ENCODE measurements around the gene CORO2B.

Gene CORO2B

DNA sequence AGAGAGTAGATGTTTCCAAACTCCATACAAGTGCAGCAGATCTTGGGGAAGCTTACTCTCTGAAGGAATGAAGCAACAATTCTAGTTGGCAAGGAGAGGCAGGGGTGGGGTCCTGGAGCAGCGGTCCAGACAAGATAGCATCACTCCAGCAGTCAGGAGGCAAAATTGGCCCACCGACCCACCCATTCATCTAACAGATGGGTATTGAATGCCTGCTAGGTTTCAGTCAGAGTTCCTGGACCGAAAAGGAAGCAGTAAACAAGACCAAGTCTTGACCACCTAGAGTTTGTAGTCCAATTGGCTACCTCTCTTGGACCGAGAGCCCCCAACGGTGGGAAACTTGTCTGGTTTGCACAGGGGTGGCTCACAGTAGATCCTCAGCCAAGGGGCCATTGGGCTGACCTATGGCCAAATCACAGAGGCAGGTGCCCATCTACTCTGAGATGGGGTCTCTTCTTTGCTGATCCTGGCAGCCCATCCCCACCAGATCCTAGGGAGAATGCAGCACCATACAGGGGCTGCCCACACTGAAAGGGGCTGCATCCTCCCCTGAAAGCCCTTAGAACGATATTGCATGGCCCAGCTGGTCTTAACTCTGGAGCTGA lies 74.3 kb downstream of the CORO2B start:
- no peak for DNase-seq

DNA sequence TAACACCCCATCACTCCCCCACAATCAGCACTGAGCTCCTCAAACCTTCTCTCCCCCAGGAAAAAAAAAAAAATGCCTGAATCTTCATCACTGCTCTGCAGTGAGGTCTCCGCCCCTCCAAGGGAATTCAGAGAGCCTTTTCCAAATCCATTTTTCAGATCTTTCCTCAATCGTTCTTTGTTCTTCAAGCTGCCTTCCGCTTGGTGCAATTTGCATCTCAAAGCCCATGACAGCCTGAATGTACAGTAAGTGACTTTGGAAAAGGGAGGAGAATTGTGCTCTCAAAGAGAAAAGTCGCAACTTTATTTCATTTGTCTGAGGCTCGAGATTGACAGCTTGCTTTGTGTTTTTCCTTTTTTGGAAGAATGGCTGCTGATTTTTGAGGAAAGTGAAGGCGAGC lies 75.0 kb downstream of the CORO2B start:
- no peak for DNase-seq

DNA sequence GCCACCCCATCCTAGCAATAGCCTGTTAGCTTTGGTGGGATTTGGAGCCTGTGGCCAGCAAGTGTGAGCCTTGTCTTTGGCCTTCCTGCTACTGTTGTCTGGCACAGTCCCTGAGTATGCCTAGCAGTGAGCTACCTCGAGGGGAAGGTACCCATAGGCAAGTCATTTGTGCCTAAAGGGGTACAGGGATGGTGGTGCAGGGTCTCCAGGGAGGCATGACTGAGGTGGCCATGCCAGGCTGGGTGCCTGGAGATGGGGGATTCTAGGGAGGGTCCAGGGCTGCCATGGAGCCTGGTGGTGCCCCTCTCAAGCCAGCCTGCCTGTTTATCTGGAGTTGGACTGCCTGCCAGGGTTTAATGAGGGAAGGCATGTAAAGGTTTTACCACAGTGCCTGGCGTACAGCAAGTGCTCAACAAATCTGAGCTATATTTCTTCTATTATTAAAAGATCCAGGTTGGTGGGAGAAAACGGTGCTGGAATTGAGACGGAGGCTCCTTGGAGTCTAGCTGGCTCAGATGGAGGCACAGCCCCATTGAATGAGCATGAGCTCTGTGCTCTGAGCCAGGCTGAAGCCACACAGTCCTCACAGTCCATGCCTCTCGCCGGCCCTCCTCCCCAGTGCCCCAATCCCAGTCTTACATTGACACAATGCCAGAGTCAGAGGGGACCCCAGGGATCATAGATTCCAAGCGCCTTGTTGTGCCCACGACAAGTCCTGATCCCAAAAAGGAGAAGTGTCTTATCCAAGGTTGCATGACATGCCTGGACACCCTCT lies 76.2 kb downstream of the CORO2B start:
- no peak for DNase-seq

DNA sequence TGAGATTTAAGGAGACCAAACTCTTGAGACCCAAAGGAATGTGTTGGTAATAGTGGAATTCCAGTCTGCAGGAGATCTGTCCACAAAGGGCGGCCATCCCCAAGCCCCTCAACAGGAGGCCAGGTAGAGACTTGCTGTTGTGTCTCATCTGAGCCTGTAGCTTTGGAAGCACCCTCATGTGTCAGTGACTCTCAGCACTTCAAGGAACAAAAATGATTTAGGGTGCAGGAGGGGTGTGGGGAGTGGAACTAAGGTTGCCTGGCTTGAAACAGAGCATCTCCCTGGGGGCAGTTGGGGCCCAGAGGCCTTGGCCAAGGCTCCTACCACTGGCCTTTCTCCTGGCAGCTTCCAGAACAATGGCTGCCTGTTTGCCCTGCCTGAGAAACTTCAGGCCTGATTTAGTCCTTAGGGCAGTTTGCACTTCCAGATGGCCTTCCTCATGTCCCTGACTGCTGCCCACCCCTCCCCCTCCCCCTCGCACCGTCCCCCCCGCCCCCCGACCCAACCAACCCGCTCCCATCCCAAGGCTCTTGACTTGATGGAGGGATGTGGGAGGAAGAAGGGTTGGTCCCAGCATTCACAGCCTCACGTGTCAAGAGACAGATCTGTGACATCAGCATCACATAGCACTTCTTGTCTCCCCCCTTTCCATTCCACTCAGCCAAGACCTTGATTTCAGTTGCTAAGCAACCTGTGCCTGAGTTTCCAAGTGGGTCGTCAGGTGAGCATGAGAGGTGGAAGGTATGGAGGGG lies 77.1 kb downstream of the CORO2B start:
- DNase-seq = no peak

DNA sequence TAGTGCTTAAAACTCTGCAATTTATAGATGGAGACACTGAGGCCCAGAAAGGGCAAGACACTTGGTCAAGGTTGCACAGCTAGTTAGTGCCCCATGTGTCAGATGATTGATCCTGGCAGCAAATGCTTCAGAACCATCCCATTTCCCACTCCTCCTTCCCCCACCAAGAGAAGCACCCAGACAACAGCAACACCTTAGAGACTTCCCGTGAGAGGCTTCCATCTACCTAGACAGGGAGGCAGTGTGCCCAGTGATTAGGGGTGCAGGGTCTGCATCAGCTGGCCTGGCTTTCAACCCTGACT lies 77.6 kb downstream of the CORO2B start:
- DNase-seq = no peak

DNA sequence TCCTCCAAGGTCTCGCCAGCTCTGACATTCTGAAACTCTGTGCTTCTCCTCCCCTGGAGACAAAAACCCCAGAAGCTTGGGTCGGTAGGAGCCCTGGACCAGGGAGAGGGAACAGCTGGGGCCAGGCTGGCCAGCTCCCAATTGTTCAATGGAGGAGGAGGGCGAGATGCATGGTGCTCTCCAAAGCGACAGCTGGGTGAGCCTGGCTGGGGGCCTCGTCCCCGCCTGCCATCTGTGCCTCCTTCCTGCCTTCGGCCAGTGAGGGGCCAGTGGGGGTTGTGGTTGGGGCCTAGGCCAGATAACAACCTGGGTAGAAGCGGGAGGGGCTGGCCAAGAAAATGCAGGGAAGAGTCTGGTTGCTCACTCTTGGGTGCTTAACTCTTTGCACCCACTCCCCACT lies 79.4 kb downstream of the CORO2B start:
- DNase-seq = no peak

DNA sequence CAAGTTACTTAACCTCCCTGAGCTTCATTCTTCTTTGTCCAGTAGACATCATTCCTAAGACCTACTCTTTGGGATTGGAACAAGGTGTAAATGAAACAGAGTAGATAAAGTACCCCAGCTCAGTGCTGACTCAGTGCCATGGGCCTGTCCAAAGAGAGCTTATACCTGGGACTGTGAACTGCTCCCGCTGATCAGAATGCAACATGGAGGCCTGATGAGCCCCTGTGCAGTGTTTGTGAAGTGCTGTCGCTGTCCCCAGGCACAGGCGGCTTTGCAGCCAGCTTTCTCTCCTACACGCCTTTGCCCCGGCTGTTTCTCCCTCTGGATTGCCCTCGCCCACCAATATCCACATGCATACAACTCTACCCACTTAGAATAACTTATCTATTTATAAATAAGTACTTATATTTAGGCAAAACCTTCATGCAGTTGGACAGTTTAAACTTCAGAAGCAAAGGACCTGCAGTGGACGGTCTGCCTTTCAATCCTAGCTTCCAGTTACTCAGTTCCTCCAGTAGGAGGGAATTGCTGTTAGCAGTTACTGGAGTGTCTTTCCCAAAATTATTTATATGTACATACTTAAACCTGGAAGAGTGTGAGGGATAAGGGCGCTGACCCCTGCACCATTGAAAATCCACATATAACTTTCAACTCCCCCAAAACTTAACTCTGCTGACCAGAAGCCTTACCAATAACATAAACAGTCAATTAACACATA lies 80.0 kb downstream of the CORO2B start:
- DNase-seq = no peak

DNA sequence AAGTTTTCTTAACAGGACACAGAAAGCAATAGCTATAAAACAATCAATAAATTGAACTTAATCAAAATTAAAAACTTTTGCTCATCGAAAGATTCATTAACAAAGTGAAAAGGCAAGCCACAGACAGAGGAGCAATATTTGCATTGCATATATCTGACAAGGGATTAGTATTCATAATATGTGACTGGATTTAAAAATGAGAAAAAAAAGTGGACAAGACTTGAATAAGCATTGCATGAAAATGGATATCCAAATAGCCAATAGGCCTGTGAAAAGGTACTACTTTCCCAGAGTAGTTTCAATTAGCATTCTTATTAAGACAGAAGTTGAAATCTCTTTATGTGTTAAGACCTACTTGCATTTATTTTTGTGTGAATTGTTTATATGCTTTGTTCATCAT lies 84.7 kb downstream of the CORO2B start:
- DNase-seq = no peak

DNA sequence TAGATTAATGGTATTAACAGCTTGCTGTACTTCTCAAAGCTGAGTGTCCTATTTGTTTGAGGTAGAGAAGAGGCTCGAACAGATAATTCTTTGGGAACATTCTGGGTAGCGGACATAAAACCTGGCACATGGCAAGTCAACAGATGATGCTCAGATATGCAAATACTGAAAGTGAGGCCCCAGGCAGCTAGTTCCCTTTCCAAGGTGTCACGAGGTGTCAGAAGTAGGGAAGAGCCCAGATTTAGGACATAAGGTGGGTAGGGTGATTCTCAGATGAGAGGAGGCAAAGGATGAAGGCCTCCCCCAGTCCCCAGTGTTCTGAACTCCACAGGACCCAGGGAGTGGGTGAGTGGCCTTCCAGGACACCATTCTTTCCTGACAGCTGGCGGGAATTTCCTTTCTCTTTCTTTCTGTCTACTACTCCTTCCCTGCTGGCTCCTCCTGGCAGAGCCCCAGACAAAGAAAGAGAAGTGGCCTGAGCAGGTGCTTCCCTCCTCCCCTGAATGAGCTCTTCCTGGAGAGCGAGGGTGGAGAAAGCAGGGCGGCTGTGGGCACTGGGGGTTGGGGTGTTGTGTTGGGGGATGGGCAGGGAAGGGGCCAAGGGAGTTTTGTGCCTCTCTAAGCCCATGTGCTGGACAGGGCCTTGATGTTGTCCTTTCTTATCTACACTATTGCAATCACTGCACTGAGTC lies 87.5 kb downstream of the CORO2B start:
- peak; percentile 53 for DNase-seq

DNA sequence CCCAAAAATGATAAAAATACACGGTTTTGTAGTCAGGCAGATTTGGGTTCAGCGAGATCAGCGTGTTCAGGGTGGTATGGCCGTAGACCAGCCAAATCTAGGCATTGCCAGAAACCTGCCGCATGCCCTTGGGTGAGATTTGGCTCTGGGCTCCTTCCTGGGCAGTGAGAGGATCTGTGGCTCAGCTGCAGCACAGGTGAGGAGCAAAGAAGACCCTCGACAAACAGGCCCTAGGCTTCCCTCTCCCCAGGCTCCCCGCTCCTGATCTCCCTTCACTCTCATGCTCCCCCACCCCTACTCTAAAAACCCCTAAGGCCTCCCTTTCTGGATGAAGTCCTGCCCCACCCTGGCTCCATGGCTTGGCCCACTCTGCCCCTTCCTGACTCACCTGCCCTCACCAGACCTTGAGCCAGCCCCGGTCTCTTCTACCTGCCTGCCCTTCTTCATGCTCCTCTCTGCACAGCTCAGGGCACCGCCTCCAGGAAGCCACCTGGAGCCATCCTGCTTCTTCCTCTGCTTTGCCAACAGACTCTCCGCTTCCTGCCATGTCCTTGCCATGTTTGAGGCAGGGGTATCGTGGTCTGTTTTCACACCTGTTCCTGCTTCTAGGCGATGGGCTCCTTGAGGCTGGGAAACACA lies 88.1 kb downstream of the CORO2B start:
- no peak for DNase-seq

DNA sequence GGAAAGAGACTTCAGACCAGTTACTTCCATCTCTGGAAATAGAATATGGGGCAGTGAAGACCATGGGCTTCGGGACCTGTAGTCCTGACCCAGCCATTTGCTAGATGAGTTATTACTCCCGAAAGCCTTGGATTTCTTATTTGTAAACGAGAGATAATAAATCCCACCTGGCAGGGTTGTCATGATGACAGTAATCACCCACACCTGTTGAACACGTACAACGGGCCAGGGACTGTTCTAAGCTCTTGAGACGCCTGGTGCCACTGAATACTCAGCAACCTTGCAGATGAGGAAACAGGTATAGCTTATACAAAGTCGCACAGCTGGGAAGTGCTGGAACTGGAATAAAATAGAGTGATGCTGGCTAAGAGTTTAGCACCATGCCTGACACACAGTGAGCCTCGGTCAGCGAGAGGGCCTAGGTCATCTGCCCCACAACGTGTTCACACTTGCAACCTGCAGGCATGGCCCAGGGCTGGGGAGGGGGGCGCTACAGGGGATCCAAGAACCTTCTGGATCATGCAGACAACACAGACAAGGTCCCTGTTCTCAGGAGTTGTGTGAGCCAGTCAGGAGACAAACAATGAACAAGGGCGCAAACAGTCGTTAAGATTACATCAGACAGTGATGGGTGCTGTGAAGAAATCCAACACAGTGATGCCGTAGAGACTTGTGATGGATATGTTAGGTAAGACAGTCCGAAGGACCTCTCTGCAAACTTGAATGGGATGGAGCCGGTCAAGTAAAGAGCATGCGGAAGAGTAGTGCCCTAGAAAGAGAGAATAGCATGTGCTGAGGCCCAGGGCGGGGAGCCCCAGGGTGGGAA lies 89.2 kb downstream of the CORO2B start:
- no peak for DNase-seq

DNA sequence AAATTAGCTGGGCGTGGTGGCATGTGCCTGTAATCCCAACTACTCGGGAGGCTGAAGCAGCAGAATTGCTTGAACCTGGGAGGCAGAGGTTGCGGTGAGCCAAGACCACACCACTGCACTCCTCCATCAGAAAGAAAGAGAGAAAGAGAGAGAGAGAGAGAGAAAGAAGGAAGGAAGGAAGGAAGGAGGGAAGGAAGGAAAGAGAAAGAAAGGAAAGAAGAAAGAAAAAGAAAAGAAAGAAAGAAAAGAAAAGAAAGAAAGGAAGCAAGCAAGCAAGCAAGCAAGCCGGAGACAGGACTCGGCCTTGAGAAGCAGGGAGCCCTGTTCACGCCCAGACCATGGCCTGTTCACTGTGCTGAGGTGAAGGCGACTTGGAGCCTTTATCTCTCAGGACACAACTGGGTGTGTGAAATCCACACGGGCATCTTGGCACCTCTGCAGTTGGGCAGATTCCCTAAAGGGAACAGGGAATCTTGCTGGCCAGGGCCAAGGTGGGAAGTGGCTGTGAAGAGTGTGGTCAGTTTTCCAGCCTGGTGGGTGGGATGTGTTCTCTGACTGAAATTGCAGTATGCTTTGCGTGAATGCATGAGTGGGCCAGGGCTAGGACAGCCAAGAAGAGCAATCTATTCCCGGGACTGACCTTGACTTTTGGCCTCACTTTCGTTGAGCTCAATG lies 90.3 kb downstream of the CORO2B start:
- DNase-seq = no peak

DNA sequence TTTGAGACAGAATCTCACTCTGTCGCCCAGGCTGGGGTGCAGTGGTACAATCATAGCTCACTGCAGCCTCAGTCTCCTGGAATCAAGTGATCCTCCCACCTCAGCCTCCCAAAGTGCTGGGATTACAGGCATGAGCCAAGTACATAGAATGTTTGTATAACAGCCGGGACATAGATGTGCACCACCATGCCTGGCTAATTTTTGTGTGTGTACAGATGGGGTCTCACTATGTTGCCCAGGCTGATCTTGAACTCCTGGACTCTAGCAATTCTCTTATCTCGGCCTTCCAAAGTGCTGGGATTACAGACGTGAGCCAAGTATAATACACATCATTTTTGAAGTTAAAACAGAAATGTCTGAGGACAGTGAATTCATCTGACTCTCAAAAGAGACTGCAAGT lies 93.5 kb downstream of the CORO2B start:
- DNase-seq = no peak

DNA sequence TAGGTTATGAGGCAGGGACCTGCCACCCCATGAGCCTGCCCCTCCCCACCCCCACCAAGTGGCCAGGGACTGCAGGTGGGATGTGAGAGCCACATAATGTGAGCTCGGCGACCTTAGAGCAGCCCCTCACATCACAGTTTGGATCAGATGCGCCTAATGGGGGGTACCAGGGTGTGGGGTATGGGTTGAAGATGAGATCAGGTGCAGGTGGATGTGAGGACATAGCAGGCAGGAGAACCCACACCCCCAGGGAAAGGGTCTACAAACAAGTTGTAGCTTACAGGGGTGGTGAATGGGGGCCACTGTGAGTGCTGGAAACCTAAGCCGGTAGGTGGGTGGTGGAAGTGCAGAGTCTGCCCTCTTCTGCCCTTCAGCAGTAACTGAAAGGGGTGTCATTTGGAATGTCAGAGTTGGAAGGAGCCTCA lies 94.0 kb downstream of the CORO2B start:
- no peak for DNase-seq

DNA sequence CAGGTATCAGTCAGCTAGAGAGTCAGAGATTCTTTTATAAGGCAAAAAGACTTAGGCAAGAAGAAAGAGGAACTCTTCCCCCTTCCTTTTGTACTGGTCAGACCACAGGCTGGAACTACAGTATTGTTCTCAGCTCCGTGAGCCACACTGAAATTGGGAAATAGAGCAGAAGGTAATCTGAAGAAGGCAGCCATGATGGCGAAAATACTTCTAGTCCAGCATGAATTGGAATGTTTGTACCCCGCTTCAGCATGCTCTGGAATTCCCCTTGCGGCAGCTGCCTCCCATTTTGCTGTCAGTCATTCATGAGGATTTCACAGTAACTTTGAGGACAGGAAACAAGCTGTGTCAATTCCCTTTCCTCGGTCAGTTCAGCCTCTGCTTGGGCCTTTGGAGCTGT lies 96.2 kb downstream of the CORO2B start:
- no peak for DNase-seq

DNA sequence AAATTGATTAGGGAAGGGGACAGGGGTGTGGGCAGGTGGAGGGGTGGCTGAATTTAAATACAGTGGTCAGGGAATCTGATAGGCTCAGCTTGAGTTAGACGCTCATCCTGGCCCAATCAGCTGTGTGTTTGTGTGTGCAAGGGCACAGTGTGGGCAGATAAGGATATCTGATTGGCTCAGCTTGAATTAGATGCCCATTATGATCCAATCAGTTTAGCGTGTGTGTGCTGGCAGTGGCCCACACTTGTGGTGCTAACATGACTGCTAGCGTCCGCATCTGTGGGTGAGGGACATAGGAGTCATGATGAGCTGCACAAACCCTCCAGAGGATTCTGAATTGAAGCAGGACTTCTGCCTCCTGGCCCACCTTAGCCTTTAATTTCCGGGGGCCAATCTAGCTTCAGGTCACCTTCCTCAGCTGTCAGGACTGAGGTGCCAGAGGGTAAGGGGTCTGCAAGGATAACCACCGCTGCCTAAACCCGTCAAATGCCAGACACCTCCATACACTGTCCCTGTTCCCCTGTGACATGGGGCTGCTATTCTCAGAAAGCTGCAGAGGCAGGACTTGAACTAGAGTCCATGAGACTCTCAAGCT lies 97.3 kb downstream of the CORO2B start:
- no peak for DNase-seq

DNA sequence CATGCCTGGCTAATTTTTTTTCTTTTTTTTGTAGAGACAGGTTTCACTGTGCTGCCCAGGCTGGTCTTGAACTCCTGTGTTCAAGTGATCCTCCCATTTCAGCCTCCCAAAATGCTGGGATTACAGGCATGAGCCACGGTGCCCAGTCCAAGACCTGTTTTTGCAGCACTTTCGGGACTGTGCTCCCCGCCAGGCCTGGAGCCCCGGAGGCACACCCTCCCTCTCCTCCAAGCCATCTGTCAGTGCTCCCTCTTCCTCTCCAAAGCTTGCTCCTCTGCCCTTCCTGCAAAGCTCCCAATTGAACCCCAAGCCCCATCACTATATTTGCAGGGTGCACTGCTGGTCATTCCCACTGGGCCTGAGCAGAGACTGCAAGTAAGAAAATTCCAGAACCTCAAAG lies 98.1 kb downstream of the CORO2B start:
- DNase-seq = no peak

DNA sequence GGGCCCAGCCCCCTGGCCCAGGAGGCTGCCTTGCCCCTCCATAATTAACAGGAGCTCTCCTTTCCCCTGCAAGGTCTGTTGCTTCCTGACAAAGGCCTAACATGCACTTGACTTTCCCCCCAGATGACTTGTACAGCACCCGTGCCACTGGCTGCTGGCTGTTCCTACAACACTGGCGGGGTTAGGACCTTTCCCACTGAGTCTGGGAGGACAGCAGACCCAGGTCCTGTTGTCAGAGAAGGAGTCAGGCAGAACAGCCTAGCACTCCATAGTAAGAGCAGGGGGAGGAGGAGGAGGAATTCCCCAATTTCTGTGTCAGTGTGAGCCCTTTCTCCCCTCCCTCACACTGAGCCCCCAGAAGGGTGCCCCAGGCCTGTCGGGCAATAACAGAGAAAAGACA lies 99.2 kb downstream of the CORO2B start:
- no peak for DNase-seq

DNA sequence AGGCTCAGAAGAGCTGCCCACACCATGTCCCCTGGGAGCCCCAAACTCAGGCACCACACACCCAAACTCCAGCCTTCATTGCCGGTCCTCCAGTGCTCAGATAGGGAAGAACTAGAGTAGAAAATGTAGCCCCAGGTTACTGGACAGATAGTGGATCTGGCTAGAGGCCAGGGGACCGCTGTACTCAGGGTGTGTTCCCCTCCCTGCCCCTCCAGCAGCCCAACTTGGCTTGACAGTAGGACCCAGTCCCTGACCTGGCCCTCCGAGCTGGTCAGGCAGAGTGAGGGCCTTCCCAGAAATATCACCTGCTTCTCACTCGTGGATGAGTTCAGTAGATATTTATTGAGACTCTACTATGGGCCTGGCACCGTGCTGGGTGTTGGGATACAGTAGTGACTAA lies 100.0 kb downstream of the CORO2B start:
- DNase-seq = no peak

DNA sequence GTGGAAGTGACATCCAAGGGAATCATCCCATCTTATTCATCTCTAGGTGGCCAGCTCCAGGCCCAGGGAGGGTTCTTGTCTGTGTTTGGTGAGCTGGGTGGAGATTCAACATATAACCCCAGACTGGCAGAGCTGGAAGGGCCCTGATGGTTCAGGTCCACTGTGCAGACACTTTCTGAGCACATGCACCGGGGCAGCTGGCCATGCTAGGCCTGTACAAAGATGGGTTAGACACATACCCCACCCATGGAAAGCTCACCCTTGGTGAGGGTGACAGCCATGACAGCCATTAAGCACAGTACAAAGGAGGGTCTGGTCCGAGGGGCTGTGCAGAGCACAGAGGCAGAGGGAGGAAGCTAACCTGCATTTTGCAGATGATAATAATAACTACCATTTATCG lies 100.4 kb downstream of the CORO2B start:
- no peak for DNase-seq

DNA sequence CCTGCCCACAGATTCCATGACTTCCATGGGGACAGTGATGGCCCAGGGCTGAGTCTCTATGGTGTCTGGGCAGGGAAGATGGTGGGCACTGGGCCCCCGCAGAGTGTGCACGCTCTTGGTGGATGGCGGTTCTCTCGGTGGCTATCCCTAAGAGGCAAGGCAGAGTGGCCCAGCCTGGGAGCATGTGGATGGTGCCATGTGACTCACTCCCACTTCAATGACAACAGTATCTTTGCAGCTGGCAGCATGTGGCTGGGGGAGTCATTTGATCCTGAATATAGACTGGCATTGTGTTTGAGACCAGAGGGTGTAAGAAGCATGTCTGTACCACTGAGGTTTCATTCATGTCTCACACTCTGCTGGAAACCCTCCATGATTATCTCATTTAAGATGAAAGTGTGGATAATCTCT lies 101.2 kb downstream of the CORO2B start:
- DNase-seq = no peak

Measured in RPMI8226 (cell line).